ENCODE measurements around the gene FGF22. TPM values are rescaled to one million over a fixed set of nuclear protein-coding genes. Genes with fewer than 3 reads are reported as not detected.
"Not testable (repeated sequence)": the region's sequence is repeated elsewhere in the genome, so short reads cannot be mapped to it uniquely, and the experiment has no call there.

Gene FGF22
- total RNA-seq, 1 donor from 2014 or later: not detected

GRCh38 chr19:620166-620862 lies 19.4 kb upstream of the FGF22 start:
- no peak overlapping the region for H3K4me3 Mint-ChIP-seq (ENCODE audit: low read depth)
- H3K27me3 Mint-ChIP-seq (ENCODE audit: low read depth): no peaks in the 10 kb centered on the region
- H3K36me3 Mint-ChIP-seq (ENCODE audit: low read depth): peaks cover 19% of the 10 kb centered on the region
- no peak overlapping the region for H3K27ac Mint-ChIP-seq
- H3K9me3 Mint-ChIP-seq: no peaks in the 10 kb centered on the region
- no peak for DNase-seq (ENCODE audit: low spot score)
- peaks cover 2% of the 10 kb centered on the region for H3K4me1 Mint-ChIP-seq (ENCODE audit: low read depth)
- intact Hi-C loops (cut with micrococcal nuclease): no loop called here

GRCh38 chr19:621191-621590 lies 18.5 kb upstream of the FGF22 start:
- H3K27ac Mint-ChIP-seq; DNase-seq (ENCODE audit: low spot score); H3K9me3 Mint-ChIP-seq; H3K4me3 Mint-ChIP-seq (ENCODE audit: low read depth); H3K4me1 Mint-ChIP-seq (ENCODE audit: low read depth); intact Hi-C loops (cut with micrococcal nuclease); H3K27me3 Mint-ChIP-seq (ENCODE audit: low read depth): not testable (repeated sequence)
- peaks cover 19% of the 10 kb centered on the region for H3K36me3 Mint-ChIP-seq (ENCODE audit: low read depth)

- H3K27me3 Mint-ChIP-seq (ENCODE audit: low read depth): no peaks in the 10 kb centered on the region
- no peaks in the 10 kb centered on the region for H3K9me3 Mint-ChIP-seq
- H3K4me1 Mint-ChIP-seq (ENCODE audit: low read depth): no peaks in the 10 kb centered on the region
- intact Hi-C loops (cut with micrococcal nuclease): no loop called here
- H3K27ac Mint-ChIP-seq: no peak overlapping the region
- H3K36me3 Mint-ChIP-seq (ENCODE audit: low read depth): peaks cover 20% of the 10 kb centered on the region
- no peak overlapping the region for H3K4me3 Mint-ChIP-seq (ENCODE audit: low read depth)
- no peak for DNase-seq (ENCODE audit: low spot score)
Observed at GRCh38 chr19:621819-622218, 17.9 kb upstream of the FGF22 start.

GRCh38 chr19:622666-623065 lies 17.0 kb upstream of the FGF22 start:
- Mint-ChIP-seq H3K9me3 (no peaks in the 10 kb centered on the region), H3K27ac (no peak overlapping the region), H3K36me3 (ENCODE audit: low read depth) (peaks cover 18% of the 10 kb centered on the region), H3K27me3 (ENCODE audit: low read depth) (no peaks in the 10 kb centered on the region), H3K4me1 (ENCODE audit: low read depth) (no peaks in the 10 kb centered on the region), H3K4me3 (ENCODE audit: low read depth) (no peak overlapping the region)
- intact Hi-C loops (cut with micrococcal nuclease): no loop called here
- no peak for DNase-seq (ENCODE audit: low spot score)

GRCh38 chr19:623175-623916 lies 16.3 kb upstream of the FGF22 start:
- no peaks in the 10 kb centered on the region for H3K27me3 Mint-ChIP-seq (ENCODE audit: low read depth)
- no peaks in the 10 kb centered on the region for H3K9me3 Mint-ChIP-seq
- H3K4me3 Mint-ChIP-seq (ENCODE audit: low read depth): no peak overlapping the region
- DNase-seq (ENCODE audit: low spot score): no peak
- H3K27ac Mint-ChIP-seq: no peak overlapping the region
- intact Hi-C loops (cut with micrococcal nuclease): no loop called here
- H3K4me1 Mint-ChIP-seq (ENCODE audit: low read depth): no peaks in the 10 kb centered on the region
- H3K36me3 Mint-ChIP-seq (ENCODE audit: low read depth): peaks cover 18% of the 10 kb centered on the region

- Mint-ChIP-seq H3K4me3 (ENCODE audit: low read depth) (no peak overlapping the region), H3K4me1 (ENCODE audit: low read depth) (peaks cover 2% of the 10 kb centered on the region), H3K36me3 (ENCODE audit: low read depth) (peaks cover 20% of the 10 kb centered on the region), H3K27ac (no peak overlapping the region), H3K27me3 (ENCODE audit: low read depth) (no peaks in the 10 kb centered on the region), H3K9me3 (no peaks in the 10 kb centered on the region)
- intact Hi-C loops (cut with micrococcal nuclease): no loop called here
- no peak for DNase-seq (ENCODE audit: low spot score)
Observed at GRCh38 chr19:623974-624373, 15.7 kb upstream of the FGF22 start.

GRCh38 chr19:624433-625109 lies 15.1 kb upstream of the FGF22 start:
- intact Hi-C loops (cut with micrococcal nuclease): no loop called here
- Mint-ChIP-seq H3K4me1 (ENCODE audit: low read depth) (peaks cover 4% of the 10 kb centered on the region), H3K27ac (no peak overlapping the region), H3K4me3 (ENCODE audit: low read depth) (no peak overlapping the region), H3K36me3 (ENCODE audit: low read depth) (peaks cover 22% of the 10 kb centered on the region), H3K9me3 (no peaks in the 10 kb centered on the region), H3K27me3 (ENCODE audit: low read depth) (no peaks in the 10 kb centered on the region)
- DNase-seq (ENCODE audit: low spot score): no peak

DNA sequence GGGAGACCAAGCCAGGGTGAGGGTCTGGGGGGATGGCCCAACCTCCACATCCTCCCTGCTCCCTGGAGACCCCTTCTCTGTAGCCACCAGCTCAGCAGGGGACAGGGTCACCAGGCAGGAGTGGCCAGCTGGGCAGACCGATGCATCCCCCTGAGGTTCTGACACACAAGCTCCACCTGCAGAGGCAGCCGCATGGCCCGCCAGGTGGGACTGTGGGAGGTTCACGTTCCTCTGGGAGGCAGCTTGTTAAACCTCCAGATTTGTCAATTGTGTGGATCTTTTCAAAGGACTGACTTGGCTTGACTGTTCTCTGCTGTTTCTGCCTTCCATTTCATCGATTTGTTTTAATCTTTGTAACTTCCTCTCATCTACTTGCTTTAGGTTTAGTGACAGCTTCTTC lies 14.4 kb upstream of the FGF22 start:
- H3K36me3 Mint-ChIP-seq (ENCODE audit: low read depth): peaks cover 22% of the 10 kb centered on the region
- DNase-seq (ENCODE audit: low spot score): no peak
- peaks cover 4% of the 10 kb centered on the region for H3K4me1 Mint-ChIP-seq (ENCODE audit: low read depth)
- no peak overlapping the region for H3K4me3 Mint-ChIP-seq (ENCODE audit: low read depth)
- H3K27ac Mint-ChIP-seq: no peak overlapping the region
- intact Hi-C loops (cut with micrococcal nuclease): no loop called here
- no peaks in the 10 kb centered on the region for H3K9me3 Mint-ChIP-seq
- no peaks in the 10 kb centered on the region for H3K27me3 Mint-ChIP-seq (ENCODE audit: low read depth)

DNA sequence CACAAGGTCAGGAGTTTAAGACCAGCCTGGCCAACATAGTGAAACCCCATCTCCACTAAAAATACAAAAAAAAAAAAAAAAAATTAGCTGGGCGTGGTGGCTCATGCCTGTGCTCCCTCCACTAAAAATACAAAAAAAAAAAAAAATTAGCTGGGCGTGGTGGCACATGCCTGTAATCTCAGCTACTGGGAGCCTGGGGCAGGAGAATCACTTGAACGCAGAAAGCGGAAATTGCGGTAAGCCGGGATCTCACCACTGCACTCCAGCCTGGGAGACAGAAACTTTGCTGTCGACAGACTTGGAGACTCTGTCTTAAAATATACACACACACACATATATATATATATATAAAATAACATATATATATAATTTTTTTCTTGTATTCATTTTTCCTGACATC lies 13.1 kb upstream of the FGF22 start:
- peaks cover 31% of the 10 kb centered on the region for H3K36me3 Mint-ChIP-seq (ENCODE audit: low read depth)
- DNase-seq (ENCODE audit: low spot score); H3K27ac Mint-ChIP-seq; H3K9me3 Mint-ChIP-seq; H3K4me3 Mint-ChIP-seq (ENCODE audit: low read depth); H3K27me3 Mint-ChIP-seq (ENCODE audit: low read depth); H3K4me1 Mint-ChIP-seq (ENCODE audit: low read depth); intact Hi-C loops (cut with micrococcal nuclease): not testable (repeated sequence)

DNA sequence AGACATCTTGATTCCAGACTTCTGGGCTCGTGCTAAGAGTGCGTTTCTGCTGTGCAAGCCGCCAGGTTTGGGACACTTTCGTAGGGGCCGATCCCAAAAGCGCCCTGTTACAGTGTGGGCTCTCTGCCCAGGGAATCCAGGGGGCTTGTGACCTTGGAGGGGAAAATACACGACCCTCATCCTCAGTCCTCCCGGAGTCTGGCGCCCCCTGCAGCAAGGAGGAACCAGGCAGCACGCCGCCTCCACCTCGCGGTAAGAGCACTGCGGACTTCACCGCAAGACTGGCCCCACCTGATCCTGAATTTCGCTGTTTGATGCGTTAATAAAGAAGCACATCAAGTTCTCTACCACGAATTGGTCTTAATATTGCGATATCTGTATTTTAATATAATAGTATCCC lies 11.5 kb upstream of the FGF22 start:
- Mint-ChIP-seq H3K27ac (no peak overlapping the region), H3K27me3 (ENCODE audit: low read depth) (no peaks in the 10 kb centered on the region), H3K4me3 (ENCODE audit: low read depth) (no peak overlapping the region), H3K36me3 (ENCODE audit: low read depth) (peaks cover 43% of the 10 kb centered on the region), H3K9me3 (no peaks in the 10 kb centered on the region), H3K4me1 (ENCODE audit: low read depth) (peaks cover 4% of the 10 kb centered on the region)
- intact Hi-C loops (cut with micrococcal nuclease): no loop called here
- no peak for DNase-seq (ENCODE audit: low spot score)

DNA sequence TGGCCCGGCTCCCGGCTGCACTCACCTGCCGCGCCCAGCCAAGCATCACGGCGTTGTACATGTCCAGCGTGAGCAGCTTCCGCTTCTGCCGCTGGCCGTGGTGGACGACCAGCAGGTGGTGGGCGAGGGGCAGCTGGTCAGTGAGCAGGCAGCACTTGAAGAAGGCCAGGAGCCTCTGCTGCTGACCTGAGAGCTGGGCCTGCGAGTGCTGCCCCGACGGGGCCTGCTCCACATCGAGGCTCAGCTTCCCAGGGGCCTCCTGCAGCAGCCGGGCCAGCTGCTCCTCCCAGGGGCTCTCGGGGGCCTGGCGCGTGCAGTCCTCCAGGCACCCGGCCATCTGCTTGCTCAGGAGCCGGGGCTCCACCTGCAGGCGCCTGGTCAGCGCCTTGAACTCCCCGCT lies 10.2 kb upstream of the FGF22 start:
- H3K27me3 Mint-ChIP-seq (ENCODE audit: low read depth); H3K4me3 Mint-ChIP-seq (ENCODE audit: low read depth); H3K4me1 Mint-ChIP-seq (ENCODE audit: low read depth); H3K27ac Mint-ChIP-seq; DNase-seq (ENCODE audit: low spot score); H3K9me3 Mint-ChIP-seq; intact Hi-C loops (cut with micrococcal nuclease): not testable (repeated sequence)
- H3K36me3 Mint-ChIP-seq (ENCODE audit: low read depth): peaks cover 43% of the 10 kb centered on the region

- no peaks in the 10 kb centered on the region for H3K9me3 Mint-ChIP-seq
- no peak overlapping the region for H3K27ac Mint-ChIP-seq
- H3K36me3 Mint-ChIP-seq (ENCODE audit: low read depth): peaks cover 43% of the 10 kb centered on the region
- H3K27me3 Mint-ChIP-seq (ENCODE audit: low read depth): no peaks in the 10 kb centered on the region
- peaks cover 10% of the 10 kb centered on the region for H3K4me1 Mint-ChIP-seq (ENCODE audit: low read depth)
- H3K4me3 Mint-ChIP-seq (ENCODE audit: low read depth): no peak overlapping the region
- intact Hi-C loops (cut with micrococcal nuclease): loop anchor here (5.0 to 10.0 kb wide), 2 partner anchors 95 to 447 kb away; partner anchors contain the start of gene CDC34
- DNase-seq (ENCODE audit: low spot score): no peak
Observed at GRCh38 chr19:629961-630714, 9.5 kb upstream of the FGF22 start.
